Testis (tissue), 3 donors: Measurements from ENCODE around the gene MFSD12. TPM values are rescaled to one million over a fixed set of nuclear protein-coding genes. Genes with fewer than 3 reads are reported as not detected.

Source experiments
- DNase-seq: peaks from one replicate; pipeline ENCODE4 v3.0.0-alpha.2; 2019
- H3K27ac ChIP-seq, 2 donors: fragments of 200-600 bp; sonication (generic); one replicate each; pipeline ENCODE4 v1.5.1; 2019
- H3K27me3 ChIP-seq: fragments of 200-600 bp; sonication (generic); one replicate; pipeline ENCODE4 v1.5.1; 2019
- H3K36me3 ChIP-seq: fragments of 200-600 bp; sonication (generic); one replicate; pipeline ENCODE4 v1.5.1; 2017; ENCODE audit warnings: low read depth; ENCODE audit errors: missing control alignments
- H3K4me1 ChIP-seq: fragments of 200-600 bp; sonication (generic); one replicate; pipeline ENCODE4 v1.5.1; 2019
- H3K4me3 ChIP-seq, 2 donors: fragments of 200-600 bp; sonication (generic); one replicate each; pipeline ENCODE4 v1.5.1; 2017 to 2019
- H3K9me3 ChIP-seq: fragments of 200-600 bp; sonication (generic); one replicate; pipeline ENCODE4 v1.5.1; 2017
- CTCF ChIP-seq, 3 experiments: fragments of 450-650 bp in 2 of 3; fragments of 200-600 bp in 1 of 3; sonication (generic) in 1 of 3; IDR thresholded peaks; one replicate each; pipeline ENCODE4 v1.5.1; 2016 to 2019; ENCODE audit warnings: antibody characterized with exemption in 3 of 3, mild to moderate bottlenecking in 2 of 3, moderate library complexity in 1 of 3
- POLR2A ChIP-seq: fragments of 450-650 bp; IDR thresholded peaks from one replicate; pipeline ENCODE4 v1.6.1; 2017; ENCODE audit warnings: antibody characterized with exemption, mild to moderate bottlenecking, moderate library complexity
- WGBS, 2 donors: methylation state at CpG; one replicate each; pipeline ENCODE4 v1.1.5; 2018; 5-methylcytosine and 5-hydroxymethylcytosine counted together
- intact Hi-C: fragments of 100-400 bp; cut with DNase I; formaldehyde crosslinking; loops from one replicate; pipeline ENCODE4 v1.15.1; 2023; ENCODE audit warnings: low total_unique reads
- polyA plus RNA-seq: library from polyadenylated mRNA; stranded (reverse); fragments of 350-450 nt; fragmentation: Illumina TruSeq; extraction: RNeasy Lipid Tissue Mini Kit (QIAGEN cat#74804); gene quantifications from one replicate; pipeline ENCODE4 v1.2.3, GENCODE V29; 2014; ENCODE audit warnings: low read depth, low replicate concordance; ENCODE audit not compliant: insufficient read depth
- total RNA-seq, 2 donors: library from RNA; depleted of rRNA; stranded (reverse); fragments of >200 nt; gene quantifications; one replicate each; pipeline ENCODE4 v1.2.3, GENCODE V29; 2016

The MFSD12 gene
- total and polyA plus RNA-seq, 3 donors from 2014 or later: 32.8 to 95.1 (median 83.9) TPM

- H3K27ac ChIP-seq: no peak overlapping the region
- no peaks in the 10 kb centered on the region for H3K36me3 ChIP-seq
- no peak for TF ChIP-seq POLR2A
- no peak for TF ChIP-seq CTCF (IDR thresholded peaks at IDR 0.05)
- intact Hi-C loops: no loop called here
- no peaks in the 10 kb centered on the region for H3K9me3 ChIP-seq
- H3K4me1 ChIP-seq: no peaks in the 10 kb centered on the region
- H3K4me3 ChIP-seq: no peak overlapping the region
- DNase-seq: no peak
- WGBS, 2 donors: 58 to 61% methylated on average over 11 of the region's 11 CpGs
- no peaks in the 10 kb centered on the region for H3K27me3 ChIP-seq
Observed at GRCh38 chr19:3580156-3580934, 23.0 kb upstream of the MFSD12 start.

GRCh38 chr19:3578390-3578789 lies 21.0 kb upstream of the MFSD12 start:
- H3K27me3 ChIP-seq: no peaks in the 10 kb centered on the region
- no peaks in the 10 kb centered on the region for H3K9me3 ChIP-seq
- no peaks in the 10 kb centered on the region for H3K36me3 ChIP-seq
- peak overlapping the region in 1 of 2 donors; percentile 38 for H3K4me3 ChIP-seq
- peaks cover 4% of the 10 kb centered on the region for H3K4me1 ChIP-seq
- WGBS, 2 donors: 55 to 70% methylated on average over 11 to 17 of the region's 17 CpGs
- DNase-seq: no peak
- intact Hi-C loops: no loop called here
- H3K27ac ChIP-seq: no peak overlapping the region
- TF ChIP-seq CTCF (IDR thresholded peaks at IDR 0.05): no peak
- TF ChIP-seq POLR2A: no peak

GRCh38 chr19:3577723-3578344 lies 20.4 kb upstream of the MFSD12 start:
- no peak for DNase-seq

GRCh38 chr19:3576696-3577443 lies 19.5 kb upstream of the MFSD12 start:
- H3K27me3 ChIP-seq: no peaks in the 10 kb centered on the region
- TF ChIP-seq POLR2A (no peak), CTCF (IDR thresholded peaks at IDR 0.05) (no peak)
- H3K4me3 ChIP-seq: peak overlapping the region; percentile 4 to 38
- H3K9me3 ChIP-seq: no peaks in the 10 kb centered on the region
- intact Hi-C loops: no loop called here
- 69 to 72% methylated on average over 44 to 63 of the region's 78 CpGs for WGBS, 2 donors
- H3K27ac ChIP-seq: no peak overlapping the region
- peaks cover 8% of the 10 kb centered on the region for H3K4me1 ChIP-seq
- no peak for DNase-seq
- H3K36me3 ChIP-seq: no peaks in the 10 kb centered on the region

More at GRCh38 chr19:3577723-3578344, 20.4 kb upstream of the MFSD12 start:
- peak overlapping the region in 1 of 2 donors; percentile 38 for H3K4me3 ChIP-seq
- intact Hi-C loops: no loop called here
- H3K36me3 ChIP-seq: no peaks in the 10 kb centered on the region
- H3K27ac ChIP-seq: no peak overlapping the region
- 72 to 86% methylated on average over 51 to 60 of the region's 60 CpGs for WGBS, 2 donors
- peaks cover 5% of the 10 kb centered on the region for H3K4me1 ChIP-seq
- H3K9me3 ChIP-seq: no peaks in the 10 kb centered on the region
- TF ChIP-seq CTCF (IDR thresholded peaks at IDR 0.05) (no peak), POLR2A (no peak)
- no peaks in the 10 kb centered on the region for H3K27me3 ChIP-seq
